Esophagus squamous epithelium (tissue), 4 donors: Measurements from ENCODE around the gene POLDIP3.

Source experiments
- POLR2A ChIP-seq, 4 donors: fragments of 450-650 bp; IDR thresholded peaks; one replicate each; pipeline ENCODE4 v1.6.1; 2017; ENCODE audit warnings: antibody characterized with exemption in 4 of 4, mild to moderate bottlenecking in 4 of 4, moderate library complexity in 3 of 4
- TF ChIP-seq, protein P1 (sequence below), 6 experiments: fragments of 450-650 bp in 4 of 6; fragments of 200-600 bp in 2 of 6; sonication (generic) in 2 of 6; IDR thresholded peaks; one replicate each; pipeline ENCODE4 v1.5.1; 2016 to 2019; ENCODE audit warnings: antibody characterized with exemption in 6 of 6, mild to moderate bottlenecking in 4 of 6, moderate library complexity in 4 of 6

DNA sequence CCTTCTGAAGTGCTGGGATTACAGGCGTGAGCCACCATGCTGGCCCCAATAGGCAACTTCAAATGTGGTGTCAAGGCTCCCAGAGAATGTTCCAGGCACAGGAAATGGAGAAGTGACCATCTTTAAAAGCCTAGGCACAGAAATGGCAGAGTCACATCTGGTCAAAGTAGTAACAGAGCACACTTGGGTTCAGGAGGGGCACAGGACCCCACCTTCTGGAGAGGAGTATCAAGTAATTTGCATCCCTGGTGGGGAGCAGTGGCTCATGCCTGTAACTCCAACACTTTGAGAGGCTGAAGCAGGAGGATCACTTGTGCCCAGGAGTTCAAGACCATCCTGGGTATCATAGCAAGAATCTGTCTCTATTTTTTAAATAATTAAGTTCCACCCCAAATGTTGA is 31.7 kb downstream of the POLDIP3 start:
- TF ChIP-seq, protein P1, sequence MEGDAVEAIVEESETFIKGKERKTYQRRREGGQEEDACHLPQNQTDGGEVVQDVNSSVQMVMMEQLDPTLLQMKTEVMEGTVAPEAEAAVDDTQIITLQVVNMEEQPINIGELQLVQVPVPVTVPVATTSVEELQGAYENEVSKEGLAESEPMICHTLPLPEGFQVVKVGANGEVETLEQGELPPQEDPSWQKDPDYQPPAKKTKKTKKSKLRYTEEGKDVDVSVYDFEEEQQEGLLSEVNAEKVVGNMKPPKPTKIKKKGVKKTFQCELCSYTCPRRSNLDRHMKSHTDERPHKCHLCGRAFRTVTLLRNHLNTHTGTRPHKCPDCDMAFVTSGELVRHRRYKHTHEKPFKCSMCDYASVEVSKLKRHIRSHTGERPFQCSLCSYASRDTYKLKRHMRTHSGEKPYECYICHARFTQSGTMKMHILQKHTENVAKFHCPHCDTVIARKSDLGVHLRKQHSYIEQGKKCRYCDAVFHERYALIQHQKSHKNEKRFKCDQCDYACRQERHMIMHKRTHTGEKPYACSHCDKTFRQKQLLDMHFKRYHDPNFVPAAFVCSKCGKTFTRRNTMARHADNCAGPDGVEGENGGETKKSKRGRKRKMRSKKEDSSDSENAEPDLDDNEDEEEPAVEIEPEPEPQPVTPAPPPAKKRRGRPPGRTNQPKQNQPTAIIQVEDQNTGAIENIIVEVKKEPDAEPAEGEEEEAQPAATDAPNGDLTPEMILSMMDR (IDR thresholded peaks at IDR 0.05), result no peak
- TF ChIP-seq POLR2A (IDR thresholded peaks at IDR 0.05), result no peak
